ENCODE measurements around the gene CAMLG.

The CAMLG gene

GRCh38 chr5:134794819-134795218 lies 56.5 kb downstream of the CAMLG start:
- TF ChIP-seq EZH2phosphoT487 (conservative IDR thresholded peaks at IDR 0.05; ENCODE audit: low read length) (no peak), CTCF (IDR thresholded peaks at IDR 0.05; ENCODE audit: insufficient read depth, low read length, poor library complexity, severe bottlenecking) (no peak)
- no peaks in the 10 kb centered on the region for H3F3A ChIP-seq (ENCODE audit: insufficient read depth)
- no peaks in the 10 kb centered on the region for H4K20me1 ChIP-seq (ENCODE audit: low read depth, low read length)
- H2AFZ ChIP-seq (ENCODE audit: low read depth, low read length, severe bottlenecking): no peak overlapping the region
- H3K79me2 ChIP-seq (ENCODE audit: insufficient read depth, low read length): no peaks in the 10 kb centered on the region
- no peaks in the 10 kb centered on the region for H3K9me3 ChIP-seq (ENCODE audit: insufficient read depth, low read length)
- H3K4me3 ChIP-seq (ENCODE audit: insufficient read depth, low read length, poor library complexity, severe bottlenecking): no peak overlapping the region
- H3K27ac ChIP-seq (ENCODE audit: low read depth, low read length): no peak overlapping the region
- no peaks in the 10 kb centered on the region for H3K9me2 ChIP-seq (replicated peaks; ENCODE audit: insufficient read depth, low read length)
- H3K9ac ChIP-seq (ENCODE audit: low read length): no peak overlapping the region
- H3K36me3 ChIP-seq (ENCODE audit: low read length): peaks cover 35% of the 10 kb centered on the region
- H3K27me3 ChIP-seq (ENCODE audit: low read length): no peaks in the 10 kb centered on the region
- H3K4me2 ChIP-seq (ENCODE audit: low read depth, low read length, poor library complexity, severe bottlenecking): no peak overlapping the region

- no peak overlapping the region for H2AFZ ChIP-seq (ENCODE audit: low read depth, low read length, severe bottlenecking)
- no peak for TF ChIP-seq CTCF (IDR thresholded peaks at IDR 0.05; ENCODE audit: insufficient read depth, low read length, poor library complexity, severe bottlenecking)
- TF ChIP-seq EZH2phosphoT487 (conservative IDR thresholded peaks at IDR 0.05; ENCODE audit: low read length): no peak
- 0 out of 2 replicates have a peak, but pooled peaks cover 4% of the 10 kb centered on the region for H3K79me2 ChIP-seq (ENCODE audit: insufficient read depth, low read length)
- H3K27ac ChIP-seq (ENCODE audit: low read depth, low read length): no peak overlapping the region
- no peaks in the 10 kb centered on the region for H3K9me3 ChIP-seq (ENCODE audit: insufficient read depth, low read length)
- H3K9me2 ChIP-seq (replicated peaks; ENCODE audit: insufficient read depth, low read length): no peaks in the 10 kb centered on the region
- H3K27me3 ChIP-seq (ENCODE audit: low read length): no peaks in the 10 kb centered on the region
- peaks cover 6% of the 10 kb centered on the region; the same call in 1 of the 2 replicates for H3F3A ChIP-seq (ENCODE audit: insufficient read depth)
- no peaks in the 10 kb centered on the region for H4K20me1 ChIP-seq (ENCODE audit: low read depth, low read length)
- no peak overlapping the region for H3K4me2 ChIP-seq (ENCODE audit: low read depth, low read length, poor library complexity, severe bottlenecking)
- H3K4me3 ChIP-seq (ENCODE audit: insufficient read depth, low read length, poor library complexity, severe bottlenecking): no peak overlapping the region
- H3K36me3 ChIP-seq (ENCODE audit: low read length): peaks cover 24% of the 10 kb centered on the region
- H3K9ac ChIP-seq (ENCODE audit: low read length): no peak overlapping the region
These were observed 60.1 kb downstream of the CAMLG start for GRCh38 chr5:134798468-134798867.

Measured in SU-DHL-6 (cell line).